ENCODE measurements around the gene MYL3. TPM values are rescaled to one million over a fixed set of nuclear protein-coding genes. Genes with fewer than 3 reads are reported as not detected.

MYL3 gene
- total and polyA plus RNA-seq, 2 experiments from 2014 or later = not detected

- TF ChIP-seq, protein P1, sequence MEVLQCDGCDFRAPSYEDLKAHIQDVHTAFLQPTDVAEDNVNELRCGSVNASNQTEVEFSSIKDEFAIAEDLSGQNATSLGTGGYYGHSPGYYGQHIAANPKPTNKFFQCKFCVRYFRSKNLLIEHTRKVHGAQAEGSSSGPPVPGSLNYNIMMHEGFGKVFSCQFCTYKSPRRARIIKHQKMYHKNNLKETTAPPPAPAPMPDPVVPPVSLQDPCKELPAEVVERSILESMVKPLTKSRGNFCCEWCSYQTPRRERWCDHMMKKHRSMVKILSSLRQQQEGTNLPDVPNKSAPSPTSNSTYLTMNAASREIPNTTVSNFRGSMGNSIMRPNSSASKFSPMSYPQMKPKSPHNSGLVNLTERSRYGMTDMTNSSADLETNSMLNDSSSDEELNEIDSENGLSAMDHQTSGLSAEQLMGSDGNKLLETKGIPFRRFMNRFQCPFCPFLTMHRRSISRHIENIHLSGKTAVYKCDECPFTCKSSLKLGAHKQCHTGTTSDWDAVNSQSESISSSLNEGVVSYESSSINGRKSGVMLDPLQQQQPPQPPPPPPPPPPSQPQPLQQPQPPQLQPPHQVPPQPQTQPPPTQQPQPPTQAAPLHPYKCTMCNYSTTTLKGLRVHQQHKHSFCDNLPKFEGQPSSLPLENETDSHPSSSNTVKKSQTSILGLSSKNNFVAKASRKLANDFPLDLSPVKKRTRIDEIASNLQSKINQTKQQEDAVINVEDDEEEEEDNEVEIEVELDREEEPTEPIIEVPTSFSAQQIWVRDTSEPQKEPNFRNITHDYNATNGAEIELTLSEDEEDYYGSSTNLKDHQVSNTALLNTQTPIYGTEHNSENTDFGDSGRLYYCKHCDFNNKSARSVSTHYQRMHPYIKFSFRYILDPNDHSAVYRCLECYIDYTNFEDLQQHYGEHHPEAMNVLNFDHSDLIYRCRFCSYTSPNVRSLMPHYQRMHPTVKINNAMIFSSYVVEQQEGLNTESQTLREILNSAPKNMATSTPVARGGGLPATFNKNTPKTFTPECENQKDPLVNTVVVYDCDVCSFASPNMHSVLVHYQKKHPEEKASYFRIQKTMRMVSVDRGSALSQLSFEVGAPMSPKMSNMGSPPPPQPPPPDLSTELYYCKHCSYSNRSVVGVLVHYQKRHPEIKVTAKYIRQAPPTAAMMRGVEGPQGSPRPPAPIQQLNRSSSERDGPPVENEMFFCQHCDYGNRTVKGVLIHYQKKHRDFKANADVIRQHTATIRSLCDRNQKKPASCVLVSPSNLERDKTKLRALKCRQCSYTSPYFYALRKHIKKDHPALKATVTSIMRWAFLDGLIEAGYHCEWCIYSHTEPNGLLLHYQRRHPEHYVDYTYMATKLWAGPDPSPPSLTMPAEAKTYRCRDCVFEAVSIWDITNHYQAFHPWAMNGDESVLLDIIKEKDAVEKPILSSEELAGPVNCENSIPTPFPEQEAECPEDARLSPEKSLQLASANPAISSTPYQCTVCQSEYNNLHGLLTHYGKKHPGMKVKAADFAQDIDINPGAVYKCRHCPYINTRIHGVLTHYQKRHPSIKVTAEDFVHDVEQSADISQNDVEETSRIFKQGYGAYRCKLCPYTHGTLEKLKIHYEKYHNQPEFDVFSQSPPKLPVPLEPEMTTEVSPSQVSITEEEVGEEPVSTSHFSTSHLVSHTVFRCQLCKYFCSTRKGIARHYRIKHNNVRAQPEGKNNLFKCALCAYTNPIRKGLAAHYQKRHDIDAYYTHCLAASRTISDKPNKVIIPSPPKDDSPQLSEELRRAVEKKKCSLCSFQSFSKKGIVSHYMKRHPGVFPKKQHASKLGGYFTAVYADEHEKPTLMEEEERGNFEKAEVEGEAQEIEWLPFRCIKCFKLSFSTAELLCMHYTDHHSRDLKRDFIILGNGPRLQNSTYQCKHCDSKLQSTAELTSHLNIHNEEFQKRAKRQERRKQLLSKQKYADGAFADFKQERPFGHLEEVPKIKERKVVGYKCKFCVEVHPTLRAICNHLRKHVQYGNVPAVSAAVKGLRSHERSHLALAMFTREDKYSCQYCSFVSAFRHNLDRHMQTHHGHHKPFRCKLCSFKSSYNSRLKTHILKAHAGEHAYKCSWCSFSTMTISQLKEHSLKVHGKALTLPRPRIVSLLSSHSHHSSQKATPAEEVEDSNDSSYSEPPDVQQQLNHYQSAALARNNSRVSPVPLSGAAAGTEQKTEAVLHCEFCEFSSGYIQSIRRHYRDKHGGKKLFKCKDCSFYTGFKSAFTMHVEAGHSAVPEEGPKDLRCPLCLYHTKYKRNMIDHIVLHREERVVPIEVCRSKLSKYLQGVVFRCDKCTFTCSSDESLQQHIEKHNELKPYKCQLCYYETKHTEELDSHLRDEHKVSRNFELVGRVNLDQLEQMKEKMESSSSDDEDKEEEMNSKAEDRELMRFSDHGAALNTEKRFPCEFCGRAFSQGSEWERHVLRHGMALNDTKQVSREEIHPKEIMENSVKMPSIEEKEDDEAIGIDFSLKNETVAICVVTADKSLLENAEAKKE (CRISPR knock-in tag; IDR thresholded peaks at IDR 0.05) = no peak
- TF ChIP-seq ZNF114 (CRISPR knock-in tag; IDR thresholded peaks at IDR 0.05) (no peak), EZH2phosphoT487 (IDR thresholded peaks at IDR 0.05; ENCODE audit: unreplicated experiment) (no peak)
Observed at GRCh38 chr3:46906471-46907058, 43.3 kb upstream of the MYL3 start (continued).

DNA sequence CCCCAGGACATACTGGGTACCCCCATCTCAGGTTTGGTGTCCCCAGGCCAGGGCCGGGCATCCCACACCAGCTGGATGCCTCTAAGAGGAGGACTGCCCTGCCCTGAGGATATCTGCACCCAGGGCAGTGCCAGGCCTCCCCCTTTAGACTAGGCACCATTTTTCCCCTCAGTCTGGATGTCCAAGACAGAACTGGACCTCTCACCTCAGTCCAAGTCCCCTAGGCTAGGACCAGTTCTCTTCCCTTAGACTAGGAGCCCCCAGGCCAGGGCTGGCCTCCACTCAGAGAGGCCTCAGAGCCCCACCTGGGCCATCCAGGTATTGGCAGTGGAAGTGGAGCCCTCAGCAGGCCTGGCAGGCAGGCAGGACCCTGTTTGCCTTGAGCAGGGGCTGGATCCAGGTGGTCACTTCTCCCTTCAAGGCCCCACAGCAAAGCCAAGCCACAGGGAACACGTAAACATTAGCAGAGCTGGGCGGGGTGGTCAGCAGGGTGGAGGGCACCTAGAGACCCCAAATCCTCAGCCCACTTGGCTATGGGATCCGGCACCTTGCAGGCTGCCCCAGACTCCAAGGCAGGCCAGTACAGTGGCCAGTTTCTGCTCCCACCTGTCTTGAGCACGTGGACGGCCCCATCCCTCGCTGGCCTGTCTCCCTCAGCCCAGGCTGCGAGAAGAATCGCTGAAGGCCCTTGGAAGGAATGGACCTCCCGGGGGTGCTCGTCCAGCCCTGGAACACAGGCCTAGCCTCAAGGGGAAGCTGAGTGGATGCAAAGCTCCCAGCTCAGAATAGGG lies 42.6 kb upstream of the MYL3 start:
- H3K36me3 ChIP-seq (ENCODE audit: insufficient read depth) = no peaks in the 10 kb centered on the region
- no peaks in the 10 kb centered on the region for H3K79me2 ChIP-seq (replicated peaks; ENCODE audit: insufficient read depth)
- Mint-ChIP-seq H3K9me3 (no peaks in the 10 kb centered on the region), H3K27me3 (ENCODE audit: insufficient read depth, low read depth, poor library complexity) (peaks cover 9% of the 10 kb centered on the region), H3K27ac (no peak overlapping the region), H3K36me3 (ENCODE audit: low read depth) (no peaks in the 10 kb centered on the region), H3K4me3 (no peak overlapping the region), H3K4me1 (peaks cover 2% of the 10 kb centered on the region; the same call in 1 of the 3 replicates)
- H2AFZ ChIP-seq = no peak overlapping the region
- no peak overlapping the region for H3K4me3 ChIP-seq
- H3K9me2 ChIP-seq (ENCODE audit: insufficient read depth) = no peaks in the 10 kb centered on the region
- ATAC-seq (no peak), DNase-seq (ENCODE audit: low spot score) (no peak)
- H3K27ac ChIP-seq (ENCODE audit: low read depth) = no peak overlapping the region
- H3K4me1 ChIP-seq (ENCODE audit: insufficient read depth) = no peaks in the 10 kb centered on the region
- no peak overlapping the region for H3K4me2 ChIP-seq
- no peaks in the 10 kb centered on the region for H3F3A ChIP-seq (replicated peaks; ENCODE audit: low read depth)
- no peaks in the 10 kb centered on the region for H4K20me1 ChIP-seq (replicated peaks; ENCODE audit: insufficient read depth)
- no peaks in the 10 kb centered on the region for H3K27me3 ChIP-seq (ENCODE audit: insufficient read depth)
- TF ChIP-seq, protein P2, sequence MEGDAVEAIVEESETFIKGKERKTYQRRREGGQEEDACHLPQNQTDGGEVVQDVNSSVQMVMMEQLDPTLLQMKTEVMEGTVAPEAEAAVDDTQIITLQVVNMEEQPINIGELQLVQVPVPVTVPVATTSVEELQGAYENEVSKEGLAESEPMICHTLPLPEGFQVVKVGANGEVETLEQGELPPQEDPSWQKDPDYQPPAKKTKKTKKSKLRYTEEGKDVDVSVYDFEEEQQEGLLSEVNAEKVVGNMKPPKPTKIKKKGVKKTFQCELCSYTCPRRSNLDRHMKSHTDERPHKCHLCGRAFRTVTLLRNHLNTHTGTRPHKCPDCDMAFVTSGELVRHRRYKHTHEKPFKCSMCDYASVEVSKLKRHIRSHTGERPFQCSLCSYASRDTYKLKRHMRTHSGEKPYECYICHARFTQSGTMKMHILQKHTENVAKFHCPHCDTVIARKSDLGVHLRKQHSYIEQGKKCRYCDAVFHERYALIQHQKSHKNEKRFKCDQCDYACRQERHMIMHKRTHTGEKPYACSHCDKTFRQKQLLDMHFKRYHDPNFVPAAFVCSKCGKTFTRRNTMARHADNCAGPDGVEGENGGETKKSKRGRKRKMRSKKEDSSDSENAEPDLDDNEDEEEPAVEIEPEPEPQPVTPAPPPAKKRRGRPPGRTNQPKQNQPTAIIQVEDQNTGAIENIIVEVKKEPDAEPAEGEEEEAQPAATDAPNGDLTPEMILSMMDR (conservative IDR thresholded peaks at IDR 0.05; ENCODE audit: low read depth in 2 of 2) = no peak
- TF ChIP-seq STAT1 (IDR thresholded peaks at IDR 0.05; ENCODE audit: unreplicated experiment) = no peak
- TF ChIP-seq EZH2 (IDR thresholded peaks at IDR 0.05; ENCODE audit: low read depth, unreplicated experiment) = no peak
- no peak for TF ChIP-seq EZH2phosphoT487 (IDR thresholded peaks at IDR 0.05; ENCODE audit: unreplicated experiment)
- TF ChIP-seq POLR2AphosphoS5 (IDR thresholded peaks at IDR 0.05; ENCODE audit: low read depth) = no peak
- TF ChIP-seq, protein P3, sequence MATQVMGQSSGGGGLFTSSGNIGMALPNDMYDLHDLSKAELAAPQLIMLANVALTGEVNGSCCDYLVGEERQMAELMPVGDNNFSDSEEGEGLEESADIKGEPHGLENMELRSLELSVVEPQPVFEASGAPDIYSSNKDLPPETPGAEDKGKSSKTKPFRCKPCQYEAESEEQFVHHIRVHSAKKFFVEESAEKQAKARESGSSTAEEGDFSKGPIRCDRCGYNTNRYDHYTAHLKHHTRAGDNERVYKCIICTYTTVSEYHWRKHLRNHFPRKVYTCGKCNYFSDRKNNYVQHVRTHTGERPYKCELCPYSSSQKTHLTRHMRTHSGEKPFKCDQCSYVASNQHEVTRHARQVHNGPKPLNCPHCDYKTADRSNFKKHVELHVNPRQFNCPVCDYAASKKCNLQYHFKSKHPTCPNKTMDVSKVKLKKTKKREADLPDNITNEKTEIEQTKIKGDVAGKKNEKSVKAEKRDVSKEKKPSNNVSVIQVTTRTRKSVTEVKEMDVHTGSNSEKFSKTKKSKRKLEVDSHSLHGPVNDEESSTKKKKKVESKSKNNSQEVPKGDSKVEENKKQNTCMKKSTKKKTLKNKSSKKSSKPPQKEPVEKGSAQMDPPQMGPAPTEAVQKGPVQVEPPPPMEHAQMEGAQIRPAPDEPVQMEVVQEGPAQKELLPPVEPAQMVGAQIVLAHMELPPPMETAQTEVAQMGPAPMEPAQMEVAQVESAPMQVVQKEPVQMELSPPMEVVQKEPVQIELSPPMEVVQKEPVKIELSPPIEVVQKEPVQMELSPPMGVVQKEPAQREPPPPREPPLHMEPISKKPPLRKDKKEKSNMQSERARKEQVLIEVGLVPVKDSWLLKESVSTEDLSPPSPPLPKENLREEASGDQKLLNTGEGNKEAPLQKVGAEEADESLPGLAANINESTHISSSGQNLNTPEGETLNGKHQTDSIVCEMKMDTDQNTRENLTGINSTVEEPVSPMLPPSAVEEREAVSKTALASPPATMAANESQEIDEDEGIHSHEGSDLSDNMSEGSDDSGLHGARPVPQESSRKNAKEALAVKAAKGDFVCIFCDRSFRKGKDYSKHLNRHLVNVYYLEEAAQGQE (IDR thresholded peaks at IDR 0.05; ENCODE audit: unreplicated experiment) = no peak
- TF ChIP-seq JUNB (IDR thresholded peaks at IDR 0.05; ENCODE audit: unreplicated experiment) = no peak
- TF ChIP-seq ZNF114 (CRISPR knock-in tag; IDR thresholded peaks at IDR 0.05) = no peak
- no peak for TF ChIP-seq ZNF331 (CRISPR knock-in tag; IDR thresholded peaks at IDR 0.05; ENCODE audit: low read depth)
- no peak for TF ChIP-seq NANOG (IDR thresholded peaks at IDR 0.05; ENCODE audit: borderline replicate concordance)
- TF ChIP-seq CREB1 (CRISPR knock-in tag; IDR thresholded peaks at IDR 0.05; ENCODE audit: low read depth) = no peak
